ENCODE data around the gene CDC42EP2.

DNA sequence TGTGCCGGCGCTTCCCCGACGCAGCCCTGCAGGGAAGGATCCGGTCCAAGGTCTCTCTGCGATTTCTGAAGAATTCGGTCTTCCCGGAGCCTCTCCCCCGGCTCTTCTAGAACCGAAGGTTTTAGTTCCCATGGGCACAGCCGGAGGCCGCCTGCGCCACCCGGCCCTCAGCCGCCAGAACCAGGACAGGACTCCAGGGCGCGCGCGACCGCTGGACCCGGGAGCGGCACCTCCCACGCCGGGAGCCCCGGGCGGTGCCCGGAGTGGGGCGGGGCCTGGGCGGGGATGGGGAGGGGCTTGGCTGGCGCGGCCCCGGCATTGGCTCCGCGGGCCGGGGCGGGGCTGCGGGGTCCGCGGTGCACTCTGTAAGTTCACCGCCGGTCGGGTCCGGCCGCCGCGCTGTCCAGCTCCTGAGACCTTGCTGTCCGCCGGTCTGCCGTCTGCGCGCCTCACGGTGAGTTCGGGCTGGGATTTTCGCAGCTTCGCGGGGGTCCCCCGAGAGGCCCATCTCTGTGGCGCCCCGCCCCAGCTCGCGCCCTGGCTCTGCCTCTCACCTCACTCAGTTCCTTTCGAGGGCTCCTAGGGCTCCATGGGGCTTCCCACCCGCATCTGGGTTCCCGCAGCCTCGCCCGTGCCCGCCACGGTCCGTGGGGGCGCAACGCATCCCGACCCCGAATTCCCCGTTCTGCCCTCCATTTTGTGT, at the start of gene CDC42EP2:
- TF ChIP-seq CTCF (IDR thresholded peaks at IDR 0.05) = peak; percentile 7
- peak; percentile 70 for TF ChIP-seq EZH2 (IDR thresholded peaks at IDR 0.05)
- no peak for TF ChIP-seq EZH2phosphoT487 (IDR thresholded peaks at IDR 0.05)
